HL-60 (cell line): ENCODE data around the gene DCAF10.
"Not testable (repeated sequence)": the region's sequence is repeated elsewhere in the genome, so short reads cannot be mapped to it uniquely, and the experiment has no call there.

Experiments used
- DNase-seq, 2 experiments: peaks; one replicate each; pipeline ENCODE4 v3.0.0-alpha.2; 2010 to 2020; ENCODE audit warnings: low read depth in 1 of 2, low spot score in 1 of 2
- H3K27ac ChIP-seq: fragments of 250-450 bp; sonication (Bioruptor Pico); replicated peaks from 2 replicates; pipeline ENCODE4 v1.5.1; 2020; ENCODE audit warnings: mild to moderate bottlenecking, moderate library complexity
- H3K27me3 ChIP-seq: fragments of 250-450 bp; sonication (Bioruptor Pico); 2 replicates; pipeline ENCODE4 v1.5.1; 2021; ENCODE audit warnings: mild to moderate bottlenecking, moderate library complexity; ENCODE audit not compliant: insufficient read depth, poor library complexity, severe bottlenecking
- H3K4me3 ChIP-seq: replicated peaks from 2 replicates; pipeline ENCODE4 v1.5.1; 2011; ENCODE audit warnings: mild to moderate bottlenecking, control low read depth, low read length; ENCODE audit not compliant: insufficient read depth
- GABPA ChIP-seq: IDR thresholded peaks from 2 replicates; pipeline ENCODE4 v1.6.1; 2012; ENCODE audit warnings: low read depth
- POLR2AphosphoS5 ChIP-seq: IDR thresholded peaks from 2 replicates; pipeline ENCODE4 v1.6.1; 2012; ENCODE audit warnings: low read depth
- REST ChIP-seq: IDR thresholded peaks from 2 replicates; pipeline ENCODE4 v1.6.1; 2012; ENCODE audit warnings: low read depth; ENCODE audit not compliant: insufficient replicate concordance
- SPI1 ChIP-seq: IDR thresholded peaks from 2 replicates; pipeline ENCODE4 v1.6.1; 2012; ENCODE audit warnings: low read depth, mild to moderate bottlenecking, borderline replicate concordance
- TF ChIP-seq, protein P1 (sequence below): IDR thresholded peaks from one replicate; pipeline ENCODE4 v1.5.1; 2011; ENCODE audit warnings: low read length, control low read depth, inconsistent platforms; ENCODE audit not compliant: insufficient read depth

DCAF10 gene

DNA sequence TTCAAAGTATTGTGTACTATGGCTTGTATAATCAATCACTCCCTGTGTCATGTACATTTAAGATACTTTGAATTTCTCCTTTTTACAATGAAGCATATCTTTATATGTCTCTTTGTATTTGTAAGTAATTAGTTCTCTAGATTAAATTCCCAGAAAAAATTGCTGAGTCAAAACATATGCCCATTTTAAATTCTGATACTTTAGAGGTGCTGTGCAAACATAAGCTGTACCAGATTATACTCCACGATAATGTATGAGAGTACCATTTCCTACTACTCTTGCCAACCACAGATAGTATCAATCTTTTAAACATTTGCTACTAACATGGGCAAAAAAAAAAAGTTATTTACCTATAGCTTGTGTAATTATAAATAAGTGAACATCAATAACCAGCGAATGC is 18.3 kb downstream of the DCAF10 start:
- H3K27me3 ChIP-seq: no peaks in the 10 kb centered on the region
- TF ChIP-seq SPI1 (no peak), GABPA (no peak), REST (no peak), POLR2AphosphoS5 (no peak)
- TF ChIP-seq, protein P1, sequence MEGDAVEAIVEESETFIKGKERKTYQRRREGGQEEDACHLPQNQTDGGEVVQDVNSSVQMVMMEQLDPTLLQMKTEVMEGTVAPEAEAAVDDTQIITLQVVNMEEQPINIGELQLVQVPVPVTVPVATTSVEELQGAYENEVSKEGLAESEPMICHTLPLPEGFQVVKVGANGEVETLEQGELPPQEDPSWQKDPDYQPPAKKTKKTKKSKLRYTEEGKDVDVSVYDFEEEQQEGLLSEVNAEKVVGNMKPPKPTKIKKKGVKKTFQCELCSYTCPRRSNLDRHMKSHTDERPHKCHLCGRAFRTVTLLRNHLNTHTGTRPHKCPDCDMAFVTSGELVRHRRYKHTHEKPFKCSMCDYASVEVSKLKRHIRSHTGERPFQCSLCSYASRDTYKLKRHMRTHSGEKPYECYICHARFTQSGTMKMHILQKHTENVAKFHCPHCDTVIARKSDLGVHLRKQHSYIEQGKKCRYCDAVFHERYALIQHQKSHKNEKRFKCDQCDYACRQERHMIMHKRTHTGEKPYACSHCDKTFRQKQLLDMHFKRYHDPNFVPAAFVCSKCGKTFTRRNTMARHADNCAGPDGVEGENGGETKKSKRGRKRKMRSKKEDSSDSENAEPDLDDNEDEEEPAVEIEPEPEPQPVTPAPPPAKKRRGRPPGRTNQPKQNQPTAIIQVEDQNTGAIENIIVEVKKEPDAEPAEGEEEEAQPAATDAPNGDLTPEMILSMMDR: no peak
- no peak overlapping the region for H3K4me3 ChIP-seq
- no peak overlapping the region for H3K27ac ChIP-seq
- no peak for DNase-seq

DNA sequence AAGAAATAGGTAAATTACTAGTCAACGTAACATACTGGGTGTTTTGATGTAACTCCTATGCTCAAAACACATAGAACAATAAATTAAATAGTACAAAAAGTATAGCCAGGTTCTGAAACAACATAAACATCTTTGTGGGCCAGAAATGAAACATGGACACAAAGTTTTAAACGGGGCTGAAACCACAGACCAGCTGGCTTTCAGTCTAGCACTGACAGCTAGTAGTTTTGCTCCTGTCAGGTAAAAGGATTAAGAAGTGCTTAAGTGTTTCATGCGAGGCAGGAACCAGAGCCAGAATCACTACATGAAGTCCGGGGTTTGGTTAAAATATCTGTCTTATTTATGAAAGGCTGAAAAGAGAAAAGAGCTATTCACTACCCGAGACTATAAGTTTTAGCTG is 19.5 kb downstream of the DCAF10 start:
- H3K27ac ChIP-seq: no peak overlapping the region
- no peak overlapping the region for H3K4me3 ChIP-seq
- TF ChIP-seq, protein P1: no peak
- TF ChIP-seq REST (no peak), SPI1 (no peak), GABPA (no peak), POLR2AphosphoS5 (no peak)
- H3K27me3 ChIP-seq: no peaks in the 10 kb centered on the region
- no peak for DNase-seq

DNA sequence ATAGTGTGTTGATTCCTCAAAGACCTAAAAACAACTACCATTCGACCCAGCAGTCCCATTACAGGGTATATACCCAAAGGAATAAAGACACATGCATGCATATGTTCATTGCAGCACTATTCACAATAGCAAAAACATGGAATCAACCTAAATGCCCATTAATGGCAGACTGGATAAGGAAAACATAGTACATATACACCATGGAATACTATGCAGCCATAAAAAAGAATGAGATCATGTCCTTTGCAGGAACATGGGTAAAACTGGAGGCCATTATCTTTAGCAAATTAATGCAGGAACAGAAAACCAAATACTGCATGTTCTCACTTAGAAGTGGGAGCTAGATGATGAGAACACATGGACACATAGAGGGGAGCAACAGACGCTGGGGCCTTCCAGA is 24.6 kb downstream of the DCAF10 start:
- H3K27me3 ChIP-seq, H3K27ac ChIP-seq, H3K4me3 ChIP-seq, DNase-seq: not testable (repeated sequence)

- Histone ChIP-seq H3K27ac (no peak overlapping the region), H3K4me3 (no peak overlapping the region), H3K27me3 (no peaks in the 10 kb centered on the region)
- DNase-seq: no peak
- no peak for TF ChIP-seq POLR2AphosphoS5
- no peak for TF ChIP-seq GABPA
- TF ChIP-seq REST: no peak
Measured at GRCh38 chr9:37827483-37828165, 27.0 kb downstream of the DCAF10 start.
